Naive thymus-derived CD4-positive, alpha-beta T cell (primary cell): ENCODE measurements around the gene FLAD1. TPM values are rescaled to one million over a fixed set of nuclear protein-coding genes. Genes with fewer than 3 reads are reported as not detected.

Experiments
- ATAC-seq: fragments of 150-1000 bp; cut with Tn5 transposase; 2 replicates; pipeline ENCODE4 v1.10.0; 2021; ENCODE audit warnings: mild to moderate bottlenecking, moderate library complexity
- CTCF ChIA-PET: fragments of 350-600 bp; sonication (Branson Sonifier 250); formaldehyde crosslinking; loops from one replicate; lab custom pipeline; 2021; ENCODE audit warnings: antibody characterized with exemption; lab: Charles Lee
- POLR2A ChIA-PET: fragments of 350-600 bp; sonication (Branson Sonifier 250); formaldehyde crosslinking; loops from one replicate; lab custom pipeline; 2021; ENCODE audit warnings: antibody characterized with exemption, inconsistent platforms; lab: Charles Lee
- DNase-seq, 9 donors: peaks; one replicate each; pipeline versions ENCODE4 v3.0.0 to v3.0.0-alpha.2; 2020 to 2022; ENCODE audit warnings: mixed read lengths in 1 of 9
- H3K27ac ChIP-seq: one replicate; pipeline ENCODE4 v1.7.0; 2013; ENCODE audit warnings: mild to moderate bottlenecking, low read depth, low read length, moderate library complexity
- H3K27me3 ChIP-seq, 2 donors: one replicate each; pipeline ENCODE4 v1.7.0; 2013; ENCODE audit warnings: low read length in 2 of 2, mild to moderate bottlenecking in 2 of 2, moderate library complexity in 2 of 2; ENCODE audit not compliant: control insufficient read depth in 2 of 2, insufficient read depth in 2 of 2
- H3K36me3 ChIP-seq, 3 experiments: 1 replicate in 2 of 3; 2 replicates in 1 of 3; pipeline ENCODE4 v1.7.0; 2013; ENCODE audit warnings: low read length in 3 of 3, mild to moderate bottlenecking in 3 of 3, moderate library complexity in 1 of 3; ENCODE audit not compliant: insufficient read depth in 3 of 3, control insufficient read depth in 2 of 3
- H3K4me1 ChIP-seq, 2 donors: one replicate each; pipeline ENCODE4 v1.7.0; 2013; ENCODE audit warnings: low read length in 2 of 2, mild to moderate bottlenecking in 2 of 2, moderate library complexity in 1 of 2; ENCODE audit not compliant: control insufficient read depth in 2 of 2, insufficient read depth in 2 of 2
- H3K4me3 ChIP-seq: 2 replicates; pipeline ENCODE4 v1.7.0; 2013; ENCODE audit warnings: mild to moderate bottlenecking, low read length
- H3K9me3 ChIP-seq, 3 experiments: 1 replicate in 2 of 3; 2 replicates in 1 of 3; pipeline ENCODE4 v1.7.0; 2013; ENCODE audit warnings: low read length in 3 of 3; ENCODE audit not compliant: control insufficient read depth in 2 of 3
- H3K27ac Mint-ChIP-seq, 9 donors: one replicate each; pipeline ENCODE4 v1.8.0; 2020 to 2022; ENCODE audit warnings: mixed read lengths in 9 of 9, mild to moderate bottlenecking in 8 of 9, moderate library complexity in 5 of 9, inconsistent platforms in 2 of 9
- H3K27me3 Mint-ChIP-seq, 5 donors: one replicate each; pipeline ENCODE4 v1.8.0; 2021 to 2022; ENCODE audit warnings: mixed read lengths in 5 of 5, mild to moderate bottlenecking in 1 of 5
- H3K36me3 Mint-ChIP-seq, 5 donors: one replicate each; pipeline ENCODE4 v1.8.0; 2020 to 2022; ENCODE audit warnings: mixed read lengths in 5 of 5, mild to moderate bottlenecking in 3 of 5, inconsistent platforms in 1 of 5
- H3K4me1 Mint-ChIP-seq, 7 donors: one replicate each; pipeline ENCODE4 v1.8.0; 2020 to 2022; ENCODE audit warnings: mixed read lengths in 7 of 7, mild to moderate bottlenecking in 3 of 7, inconsistent platforms in 1 of 7
- H3K4me3 Mint-ChIP-seq, 10 donors: one replicate each; pipeline ENCODE4 v1.8.0; 2020 to 2022; ENCODE audit warnings: mild to moderate bottlenecking in 10 of 10, mixed read lengths in 10 of 10, moderate library complexity in 6 of 10, inconsistent platforms in 2 of 10
- H3K9me3 Mint-ChIP-seq, 11 donors: one replicate each; pipeline ENCODE4 v1.8.0; 2020 to 2022; ENCODE audit warnings: mixed read lengths in 11 of 11, mild to moderate bottlenecking in 4 of 11, inconsistent platforms in 1 of 11, moderate library complexity in 1 of 11
- intact Hi-C, 2 donors: fragments of 100-400 bp; cut with micrococcal nuclease; formaldehyde crosslinking; loops; one replicate each; pipeline ENCODE4 v1.15.1; 2023
- polyA plus RNA-seq, 2 donors: library from polyadenylated mRNA; unstranded; fragments of 300-500 nt; fragmentation: Illumina TruSeq; gene quantifications; one replicate each; pipeline ENCODE4 v1.2.3, GENCODE V29; 2021
- total RNA-seq, 6 experiments: library from RNA in 5 of 6; stranded (reverse) in 5 of 6; gene quantifications; 1 replicate in 5 of 6; 2 replicates in 1 of 6; pipeline ENCODE4 v1.2.3 and lab custom pipeline; 2021 to 2026

Gene FLAD1
- total and polyA plus RNA-seq, 7 experiments from 2014 or later = 24.4 to 50.2 (median 45.8) TPM

DNA sequence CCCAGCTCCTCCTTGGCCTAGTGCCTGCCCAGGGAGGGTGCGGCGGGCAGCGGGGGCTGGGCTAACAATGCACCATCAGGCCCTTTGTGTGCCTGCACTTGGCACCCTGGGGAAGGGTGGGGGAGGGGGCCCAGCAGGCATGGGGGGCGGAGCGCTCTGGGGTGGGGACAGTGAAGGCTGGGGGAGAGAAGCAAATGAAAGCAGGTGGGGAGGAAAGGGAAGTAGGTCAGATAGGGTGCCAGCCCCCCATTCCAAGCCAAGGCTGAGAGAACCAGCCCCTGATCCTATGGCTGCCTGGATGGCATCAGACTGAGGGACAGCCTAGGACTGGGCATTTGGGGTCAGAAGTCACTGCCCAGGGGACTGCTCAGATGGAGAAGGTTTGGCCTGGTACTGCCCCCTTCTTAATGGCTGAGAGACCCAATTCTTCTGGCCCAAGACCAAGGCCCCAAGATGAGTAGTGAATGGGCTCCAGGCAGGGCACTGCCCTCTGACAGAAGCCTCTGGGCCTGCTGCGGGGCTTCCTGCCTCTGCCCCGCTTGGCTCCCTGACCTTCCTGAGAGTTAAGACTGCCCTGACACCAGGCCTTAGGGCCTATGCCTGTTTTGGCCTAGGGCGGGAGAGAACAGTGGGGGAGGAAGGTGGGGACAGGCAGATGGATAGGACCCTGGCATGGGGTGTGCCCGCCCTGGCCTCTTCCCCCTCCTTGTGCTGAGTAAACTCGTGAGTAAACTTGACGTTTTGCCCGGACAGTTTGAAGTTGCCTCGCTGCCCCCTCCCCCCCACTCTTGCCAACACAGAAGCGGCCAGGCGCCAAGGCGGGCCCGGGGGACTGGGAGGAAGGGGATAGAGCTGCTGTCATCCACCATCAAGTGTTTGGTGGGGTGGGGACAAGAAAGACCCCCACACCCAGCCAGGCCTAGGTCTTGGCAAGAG is 22.2 kb downstream of the FLAD1 start:
- H3K27me3 ChIP-seq = no peaks in the 10 kb centered on the region
- no peaks in the 10 kb centered on the region for H3K9me3 ChIP-seq
- H3K36me3 Mint-ChIP-seq = peaks cover 0 to 31% (median 0%) of the 10 kb centered on the region in 5 donors
- H3K27ac ChIP-seq = peak overlapping the region; percentile 83
- peak in 1 of 9 donors; percentile 41 for DNase-seq
- H3K4me1 ChIP-seq = peaks cover 35 to 44% of the 10 kb centered on the region in 2 donors
- ChIA-PET POLR2A (interaction anchor here (1.1 to 18.2 kb wide), 7 partner anchors 10 to 58 kb away, joined by 3 to 270 read pairs (median 4); partner anchors contain the start of genes EFNA4 and PBXIP1), CTCF (interaction anchor here (17.9 kb wide), 1 partner anchor 9 kb away, joined by 291 read pairs; no protein-coding TSS in a partner anchor)
- no peak overlapping the region for H3K4me3 ChIP-seq
- no peak for ATAC-seq
- intact Hi-C loops = loop anchor here (1.0 to 10.0 kb wide), 3 partner anchors 12 to 1499 kb away; partner anchors contain the start of gene MEF2D (in 1 of the 2)
- H3K27me3 Mint-ChIP-seq = no peaks in the 10 kb centered on the region
- H3K4me3 Mint-ChIP-seq = peak overlapping the region; percentile 16 to 99 (median 96)
- no peaks in the 10 kb centered on the region for H3K9me3 Mint-ChIP-seq
- H3K4me1 Mint-ChIP-seq = peaks cover 19 to 56% (median 45%) of the 10 kb centered on the region in 7 donors
- peaks cover 0 to 15% (median 0%) of the 10 kb centered on the region in 3 experiments for H3K36me3 ChIP-seq
- peak overlapping the region; percentile 26 to 98 (median 93) for H3K27ac Mint-ChIP-seq

DNA sequence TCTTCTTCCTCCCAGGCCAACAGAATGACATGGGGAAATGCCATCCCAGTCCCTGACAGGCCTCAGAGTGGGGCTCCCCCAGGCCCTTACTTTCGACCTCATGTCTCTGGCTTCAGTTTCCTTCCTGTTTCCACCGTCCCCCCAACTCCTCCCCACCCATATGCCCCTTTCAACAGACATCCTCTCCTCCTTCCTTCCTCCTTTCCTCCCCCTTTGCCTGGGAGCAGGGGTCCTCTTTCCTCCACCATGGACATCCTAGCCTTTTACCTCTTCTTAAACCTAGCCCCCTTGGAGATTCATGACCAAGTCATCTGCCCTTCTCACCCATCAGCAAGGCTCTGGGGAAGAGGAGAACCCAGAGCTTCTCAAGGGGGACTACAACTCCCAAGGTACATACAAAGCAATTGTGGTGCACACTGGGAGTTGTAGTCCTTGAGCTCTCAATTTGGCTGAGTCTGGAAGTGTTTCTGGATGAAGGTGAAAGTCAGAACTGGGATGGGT is 23.5 kb downstream of the FLAD1 start:
- peak overlapping the region; percentile 40 to 99 (median 88) for H3K4me3 Mint-ChIP-seq
- H3K4me1 Mint-ChIP-seq = peaks cover 23 to 63% (median 50%) of the 10 kb centered on the region in 7 donors

DNA sequence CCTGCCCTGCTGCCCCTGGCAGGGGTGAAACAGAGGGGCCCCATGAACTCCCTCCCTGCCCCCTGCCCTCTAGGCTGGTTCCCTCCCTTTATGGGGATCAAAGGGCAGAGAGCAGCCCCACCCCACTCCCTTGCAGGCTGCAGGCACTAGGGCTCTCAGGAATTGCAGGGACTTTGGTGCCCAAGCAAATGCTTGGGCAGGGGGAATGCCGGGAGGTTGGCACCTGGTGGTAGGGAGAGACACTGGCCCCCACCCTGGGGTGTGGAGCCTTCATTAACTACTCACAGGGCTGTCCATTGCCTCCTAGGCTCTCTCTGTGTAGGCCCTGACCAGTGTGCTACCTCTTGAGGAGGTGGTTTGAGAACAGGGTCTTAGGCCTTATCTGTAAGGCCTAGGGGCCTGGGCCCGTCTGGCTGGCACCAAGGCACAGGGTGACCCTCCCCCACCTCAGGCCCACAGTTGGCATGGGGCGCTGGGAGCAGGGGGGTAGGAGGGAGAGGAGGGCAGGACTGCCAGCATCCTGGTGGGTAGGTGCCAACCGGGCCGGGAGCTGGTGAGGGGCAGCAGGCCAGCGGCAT is 24.2 kb downstream of the FLAD1 start:
- Mint-ChIP-seq H3K27ac (peak overlapping the region; percentile 26 to 98 (median 91)), H3K27me3 (no peaks in the 10 kb centered on the region), H3K9me3 (no peaks in the 10 kb centered on the region), H3K36me3 (peaks cover 0 to 34% (median 0%) of the 10 kb centered on the region in 5 donors), H3K4me1 (peaks cover 24 to 68% (median 54%) of the 10 kb centered on the region in 7 donors), H3K4me3 (peak overlapping the region in 9 of 10 donors; percentile 39 to 99 (median 86))
- Histone ChIP-seq H3K27me3 (no peaks in the 10 kb centered on the region), H3K4me3 (no peak overlapping the region), H3K36me3 (peaks cover 0 to 15% (median 0%) of the 10 kb centered on the region in 3 experiments), H3K27ac (peak overlapping the region; percentile 83), H3K4me1 (peaks cover 44 to 57% of the 10 kb centered on the region in 2 donors), H3K9me3 (no peaks in the 10 kb centered on the region)
- ATAC-seq = no peak
- ChIA-PET POLR2A (interaction anchor here (0.6 to 18.2 kb wide), 14 partner anchors 8 to 927 kb away, joined by 3 to 270 read pairs (median 4); partner anchors contain the start of genes ADAM15, FLAD1, KHDC4 and PBXIP1), CTCF (interaction anchor here (0.6 to 17.9 kb wide), 10 partner anchors 7 to 78 kb away, joined by 3 to 291 read pairs (median 4); partner anchors contain the start of genes FLAD1, LENEP, PBXIP1 and PYGO2)
- intact Hi-C loops = loop anchor here (5.0 to 10.0 kb wide), 2 partner anchors 185 to 1497 kb away; partner anchors contain the start of gene MEF2D (in 1 of the 2)
- DNase-seq = no peak

More for the DNA sequence above, 23.5 kb downstream of the FLAD1 start:
- DNase-seq (peak in 7 of 9 donors; percentile 43 to 60 (median 56)), ATAC-seq (peak; percentile 39)
- Histone ChIP-seq H3K36me3 (peaks cover 0 to 18% (median 0%) of the 10 kb centered on the region in 3 experiments), H3K4me3 (no peak overlapping the region), H3K4me1 (peaks cover 44 to 50% of the 10 kb centered on the region in 2 donors), H3K27me3 (no peaks in the 10 kb centered on the region), H3K9me3 (no peaks in the 10 kb centered on the region), H3K27ac (peak overlapping the region; percentile 83)
- no peaks in the 10 kb centered on the region for H3K27me3 Mint-ChIP-seq
- H3K9me3 Mint-ChIP-seq = no peaks in the 10 kb centered on the region
- peaks cover 0 to 34% (median 0%) of the 10 kb centered on the region in 5 donors for H3K36me3 Mint-ChIP-seq
- intact Hi-C loops = loop anchor here (1.0 to 10.0 kb wide), 3 partner anchors 11 to 1498 kb away; partner anchors contain the start of gene MEF2D (in 1 of the 2)
- ChIA-PET POLR2A (interaction anchor here (0.6 to 18.2 kb wide), 12 partner anchors 9 to 928 kb away, joined by 3 to 270 read pairs (median 4); partner anchors contain the start of genes FLAD1, KHDC4, PBXIP1 and PMVK), CTCF (interaction anchor here (1.0 to 17.9 kb wide), 4 partner anchors 8 to 45 kb away, joined by 3 to 291 read pairs (median 4); partner anchors contain the start of genes FLAD1 and PYGO2)
- peak overlapping the region; percentile 26 to 98 (median 93) for H3K27ac Mint-ChIP-seq

DNA sequence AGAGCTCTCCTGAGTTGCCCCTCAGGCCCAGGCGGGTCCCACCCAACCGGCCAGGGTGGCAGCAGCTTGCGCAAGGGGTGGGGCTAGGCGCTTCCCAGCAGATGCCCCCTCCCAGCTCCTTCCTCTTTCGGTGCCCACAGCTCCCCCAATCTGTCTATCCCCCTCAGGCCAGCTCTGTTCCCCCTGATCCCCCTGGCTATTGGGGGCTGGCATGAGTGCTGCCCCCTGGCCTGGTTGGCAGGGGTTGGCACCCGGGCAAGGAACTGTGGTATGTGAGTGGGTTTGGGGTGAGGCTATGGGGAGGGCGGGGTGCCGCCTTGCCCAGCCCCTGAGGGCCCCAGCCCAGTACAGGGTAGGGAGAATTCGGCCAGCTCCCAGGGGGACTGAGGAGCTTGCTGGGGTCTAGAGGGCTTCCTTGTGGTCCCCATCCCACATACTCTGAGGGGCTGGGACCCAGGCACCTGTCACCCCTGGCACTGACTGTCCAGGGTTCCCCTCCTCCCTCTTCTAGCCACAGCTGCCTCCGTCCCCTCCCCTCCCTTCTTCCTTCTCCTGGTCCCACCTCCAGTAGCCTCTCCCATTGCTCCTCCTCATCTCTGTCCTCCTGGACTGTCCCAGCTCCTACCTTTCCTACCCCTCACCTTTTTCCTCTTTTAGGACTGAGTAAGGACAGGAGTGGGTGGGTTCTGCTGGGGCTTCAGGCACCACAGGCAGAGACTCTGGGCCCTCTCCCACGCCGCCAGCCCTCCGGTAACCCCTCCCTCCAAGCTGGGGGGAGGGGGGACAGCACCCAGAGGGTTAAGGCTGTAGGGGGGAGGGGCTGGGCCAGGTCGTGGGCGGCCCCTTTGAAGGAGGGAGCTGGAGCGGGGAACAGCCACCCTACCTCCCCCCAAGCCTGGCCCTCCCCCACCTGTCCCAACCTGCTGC is 25.1 kb downstream of the FLAD1 start:
- Histone ChIP-seq H3K27ac (peak overlapping the region; percentile 83), H3K4me3 (peak overlapping the region; percentile 72), H3K27me3 (no peaks in the 10 kb centered on the region), H3K36me3 (peaks cover 0 to 11% (median 0%) of the 10 kb centered on the region in 3 experiments), H3K9me3 (no peaks in the 10 kb centered on the region), H3K4me1 (peaks cover 50 to 66% of the 10 kb centered on the region in 2 donors)
- intact Hi-C loops = loop anchor here (2.0 to 10.0 kb wide), 4 partner anchors 43 to 1497 kb away; partner anchors contain the start of genes ADAM15 (in 1 of the 2), ADAR (in 1 of the 2) and MEF2D (in 1 of the 2)
- H3K4me3 Mint-ChIP-seq = peak overlapping the region; percentile 89 to 99 (median 98)
- peaks cover 33 to 77% (median 64%) of the 10 kb centered on the region in 7 donors for H3K4me1 Mint-ChIP-seq
- H3K27ac Mint-ChIP-seq = peak overlapping the region; percentile 84 to 98 (median 92)
- H3K27me3 Mint-ChIP-seq = no peaks in the 10 kb centered on the region
- DNase-seq = peak in 1 of 9 donors; percentile 87
- H3K9me3 Mint-ChIP-seq = no peaks in the 10 kb centered on the region
- CTCF ChIA-PET = interaction anchor here (0.6 to 13.9 kb wide), 7 partner anchors 8 to 77 kb away, joined by 3 to 291 read pairs (median 4); partner anchors contain the start of genes LENEP, PBXIP1 and ZBTB7B
- peaks cover 0 to 43% (median 0%) of the 10 kb centered on the region in 5 donors for H3K36me3 Mint-ChIP-seq
- ATAC-seq = no peak
- POLR2A ChIA-PET = interaction anchor here (0.6 to 18.2 kb wide), 9 partner anchors 7 to 68 kb away, joined by 3 to 270 read pairs (median 4); partner anchors contain the start of genes ADAM15, FLAD1 and PBXIP1

DNA sequence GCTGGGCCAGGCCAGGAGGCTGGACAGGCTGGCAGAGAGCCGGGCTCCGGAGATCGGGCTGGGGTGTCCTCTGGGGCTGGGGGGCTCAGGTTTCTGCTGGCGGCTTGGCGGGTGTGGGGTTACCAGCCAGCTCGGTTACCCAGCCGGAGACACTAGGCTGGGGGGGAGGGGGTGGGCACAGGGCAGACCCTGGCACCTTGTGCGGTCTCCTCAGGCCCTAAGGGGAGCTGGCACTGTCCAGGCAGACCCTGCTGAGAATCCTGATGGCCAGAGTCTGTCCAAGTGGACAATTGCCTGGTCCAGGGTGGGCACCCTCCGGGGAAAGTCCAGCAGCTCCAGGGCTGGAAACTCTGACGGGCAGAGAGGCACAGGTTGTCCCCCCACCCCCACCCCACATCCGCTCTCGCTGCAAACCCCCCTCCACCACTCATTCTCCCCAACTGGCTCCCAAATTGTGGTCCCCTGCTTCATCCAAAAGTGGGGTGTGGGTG is 26.1 kb downstream of the FLAD1 start:
- intact Hi-C loops = loop anchor here (2.0 to 10.0 kb wide), 4 partner anchors 42 to 1496 kb away; partner anchors contain the start of genes ADAM15 (in 1 of the 2), ADAR (in 1 of the 2) and MEF2D (in 1 of the 2)
- Histone ChIP-seq H3K27ac (peak overlapping the region; percentile 83), H3K36me3 (peaks cover 0 to 14% (median 0%) of the 10 kb centered on the region in 3 experiments), H3K27me3 (no peaks in the 10 kb centered on the region), H3K9me3 (no peaks in the 10 kb centered on the region), H3K4me1 (peaks cover 56 to 71% of the 10 kb centered on the region in 2 donors), H3K4me3 (peak overlapping the region; percentile 72)
- Mint-ChIP-seq H3K27me3 (no peaks in the 10 kb centered on the region), H3K27ac (peak overlapping the region; percentile 88 to 98 (median 92)), H3K9me3 (no peaks in the 10 kb centered on the region), H3K4me3 (peak overlapping the region; percentile 89 to 99 (median 98)), H3K36me3 (peaks cover 0 to 42% (median 0%) of the 10 kb centered on the region in 5 donors), H3K4me1 (peaks cover 34 to 79% (median 67%) of the 10 kb centered on the region in 7 donors)
- ATAC-seq (no peak), DNase-seq (peak in 2 of 9 donors; percentile 36 to 49)
- CTCF ChIA-PET = interaction anchor here (0.7 to 13.9 kb wide), 2 partner anchors 8 to 11 kb away, joined by 4 to 291 read pairs; partner anchors contain the start of genes LENEP and ZBTB7B
- POLR2A ChIA-PET = interaction anchor here (0.9 to 18.2 kb wide), 4 partner anchors 6 to 55 kb away, joined by 3 to 270 read pairs (median 70); partner anchors contain the start of genes ADAM15 and PBXIP1
